ENCODE results near the gene SORL1.

Gene SORL1

DNA sequence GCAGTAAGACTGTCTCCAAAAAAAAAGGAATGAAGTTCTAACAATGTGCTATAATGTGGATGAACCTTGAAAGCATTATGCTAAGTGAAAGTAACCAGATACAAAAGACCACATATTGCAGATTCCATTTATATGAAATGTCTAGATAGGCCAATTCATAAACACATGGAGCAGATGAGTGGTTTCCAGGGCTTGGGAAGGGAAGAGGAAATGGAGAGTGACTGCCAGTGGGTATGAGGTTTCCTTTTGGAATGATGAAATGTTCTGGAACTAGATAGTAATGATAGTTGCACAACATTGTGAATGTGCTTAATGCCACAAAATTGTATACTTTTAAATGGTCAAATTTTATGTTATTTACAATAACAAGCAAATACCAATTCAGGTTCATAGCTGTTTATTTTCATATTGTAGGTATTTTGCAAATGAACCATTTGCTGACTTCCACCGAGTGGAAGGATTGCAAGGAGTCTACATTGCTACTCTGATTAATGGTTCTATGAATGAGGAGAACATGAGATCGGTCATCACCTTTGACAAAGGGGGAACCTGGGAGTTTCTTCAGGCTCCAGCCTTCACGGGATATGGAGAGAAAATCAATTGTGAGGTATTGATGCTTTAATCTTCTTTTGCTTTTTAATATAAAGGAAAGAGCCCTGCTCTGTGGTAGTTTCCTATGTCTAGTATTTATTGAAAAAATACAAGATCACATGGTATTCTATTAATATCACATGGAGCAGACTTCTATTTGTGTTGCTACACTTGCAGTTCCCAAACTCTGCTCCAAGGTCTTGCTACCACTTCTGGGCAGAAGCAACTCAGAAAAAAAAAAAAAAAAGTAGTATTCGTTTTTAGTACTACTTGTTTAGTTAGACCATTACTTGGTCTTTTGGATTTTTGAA is 68.4 kb downstream of the SORL1 start:
- no peak for DNase-seq
- no peaks in the 10 kb centered on the region for H3K9me3 Mint-ChIP-seq
- H3K4me1 Mint-ChIP-seq (ENCODE audit: low read depth in 2 of 2) = peaks cover 24 to 34% of the 10 kb centered on the region in 2 donors
- peak overlapping the region; percentile 24 to 76 for H3K27ac Mint-ChIP-seq
- H3K4me3 Mint-ChIP-seq = no peak overlapping the region
- peaks cover 81% of the 10 kb centered on the region for H3K36me3 Mint-ChIP-seq (ENCODE audit: insufficient read depth)
- no peaks in the 10 kb centered on the region for H3K27me3 Mint-ChIP-seq
- no peak for ATAC-seq (replicated peaks)

DNA sequence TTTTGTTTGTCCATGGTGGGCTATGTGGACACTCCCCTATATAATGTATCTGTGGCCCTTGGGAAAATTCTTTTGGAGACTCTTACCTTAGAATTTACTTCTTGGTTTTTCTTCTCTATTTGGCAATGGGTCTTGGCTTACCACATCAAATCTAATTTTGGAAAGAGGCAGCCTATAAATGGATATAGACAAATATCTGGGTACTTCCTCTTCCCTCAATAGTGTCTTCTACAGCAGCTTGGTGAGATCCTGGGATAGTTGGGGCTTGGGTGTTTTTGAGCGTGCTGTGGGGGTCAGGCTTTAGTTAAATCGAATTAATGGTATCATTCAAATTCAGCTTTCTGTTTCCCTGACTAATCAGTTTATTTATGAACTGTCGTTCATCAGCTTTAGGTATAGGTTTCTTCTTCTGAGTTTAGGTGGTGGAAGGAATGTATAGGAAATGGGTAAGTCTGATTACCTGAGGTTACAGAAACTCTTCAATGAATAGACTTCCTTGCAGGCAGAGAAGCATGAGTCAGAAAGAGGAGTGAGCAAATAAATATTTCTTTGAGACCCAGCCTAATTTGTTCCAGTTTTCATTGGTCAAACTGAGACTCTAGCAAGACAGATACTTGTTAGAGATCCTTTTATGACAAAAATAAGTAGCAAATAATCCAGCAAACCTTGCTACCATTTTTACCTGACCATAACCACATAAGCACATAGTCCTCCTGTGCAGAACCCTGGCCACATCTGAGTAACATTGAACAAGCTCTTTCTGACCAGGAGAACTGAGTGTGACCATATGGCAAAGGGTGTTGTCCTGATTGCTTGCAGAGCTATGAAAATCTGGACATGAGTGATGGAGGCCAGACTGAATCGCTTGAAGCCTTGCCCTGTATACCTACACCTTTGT is 69.3 kb downstream of the SORL1 start:
- DNase-seq (no peak), ATAC-seq (replicated peaks) (no peak)
- Mint-ChIP-seq H3K36me3 (ENCODE audit: insufficient read depth) (peaks cover 82% of the 10 kb centered on the region), H3K4me3 (no peak overlapping the region), H3K9me3 (no peaks in the 10 kb centered on the region), H3K27me3 (no peaks in the 10 kb centered on the region), H3K27ac (peak overlapping the region; percentile 76 to 86), H3K4me1 (ENCODE audit: low read depth in 2 of 2) (peaks cover 20 to 34% of the 10 kb centered on the region in 2 donors)

GRCh38 chr11:121522043-121522941 is 70.2 kb downstream of the SORL1 start:
- peak overlapping the region; percentile 76 to 86 for H3K27ac Mint-ChIP-seq
- no peak overlapping the region for H3K4me3 Mint-ChIP-seq
- DNase-seq (no peak), ATAC-seq (replicated peaks) (no peak)
- no peaks in the 10 kb centered on the region for H3K9me3 Mint-ChIP-seq
- peaks cover 74% of the 10 kb centered on the region for H3K36me3 Mint-ChIP-seq (ENCODE audit: insufficient read depth)
- H3K27me3 Mint-ChIP-seq = no peaks in the 10 kb centered on the region
- H3K4me1 Mint-ChIP-seq (ENCODE audit: low read depth in 2 of 2) = peaks cover 20 to 35% of the 10 kb centered on the region in 2 donors

GRCh38 chr11:121523581-121524232 is 71.6 kb downstream of the SORL1 start:
- no peak overlapping the region for H3K4me3 Mint-ChIP-seq
- DNase-seq (no peak), ATAC-seq (replicated peaks) (no peak)
- peak overlapping the region; percentile 41 to 62 for H3K27ac Mint-ChIP-seq
- peaks cover 68% of the 10 kb centered on the region for H3K36me3 Mint-ChIP-seq (ENCODE audit: insufficient read depth)
- no peaks in the 10 kb centered on the region for H3K9me3 Mint-ChIP-seq
- no peaks in the 10 kb centered on the region for H3K27me3 Mint-ChIP-seq
- H3K4me1 Mint-ChIP-seq (ENCODE audit: low read depth in 2 of 2) = peaks cover 14 to 37% of the 10 kb centered on the region in 2 donors

- Mint-ChIP-seq H3K9me3 (no peaks in the 10 kb centered on the region), H3K27me3 (no peaks in the 10 kb centered on the region), H3K4me1 (ENCODE audit: low read depth in 2 of 2) (peaks cover 14 to 40% of the 10 kb centered on the region in 2 donors), H3K4me3 (no peak overlapping the region), H3K36me3 (ENCODE audit: insufficient read depth) (peaks cover 68% of the 10 kb centered on the region), H3K27ac (peak overlapping the region; percentile 41 to 62)
- DNase-seq = no peak
- no peak for ATAC-seq (replicated peaks)
Observed at GRCh38 chr11:121524233-121524631, 72.1 kb downstream of the SORL1 start.

DNA sequence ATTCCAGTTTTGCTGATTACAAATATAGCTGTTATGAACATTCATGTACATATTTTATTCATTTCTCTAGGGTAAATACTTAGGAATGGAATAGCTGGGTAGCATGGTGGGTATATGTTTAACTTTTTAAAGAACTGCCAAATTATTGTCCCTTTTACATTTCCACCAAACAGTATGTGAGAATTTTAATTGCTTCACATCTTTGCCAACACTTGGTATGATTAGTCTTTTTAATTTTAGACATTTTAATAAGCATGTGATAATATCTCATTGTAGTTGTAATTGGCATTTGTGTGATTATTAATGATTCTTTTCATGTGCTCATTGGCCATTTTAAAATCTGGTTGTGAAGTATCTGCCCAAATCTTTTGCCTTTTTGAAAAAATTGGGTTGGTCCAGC is 73.3 kb downstream of the SORL1 start:
- no peak overlapping the region for H3K4me3 Mint-ChIP-seq
- no peak overlapping the region for H3K27ac Mint-ChIP-seq
- H3K36me3 Mint-ChIP-seq (ENCODE audit: insufficient read depth) = peaks cover 68% of the 10 kb centered on the region
- peaks cover 2 to 7% of the 10 kb centered on the region in 2 donors for H3K9me3 Mint-ChIP-seq
- no peak for ATAC-seq (replicated peaks)
- H3K27me3 Mint-ChIP-seq = no peaks in the 10 kb centered on the region
- DNase-seq = no peak
- peaks cover 11 to 36% of the 10 kb centered on the region in 2 donors for H3K4me1 Mint-ChIP-seq (ENCODE audit: low read depth in 2 of 2)

DNA sequence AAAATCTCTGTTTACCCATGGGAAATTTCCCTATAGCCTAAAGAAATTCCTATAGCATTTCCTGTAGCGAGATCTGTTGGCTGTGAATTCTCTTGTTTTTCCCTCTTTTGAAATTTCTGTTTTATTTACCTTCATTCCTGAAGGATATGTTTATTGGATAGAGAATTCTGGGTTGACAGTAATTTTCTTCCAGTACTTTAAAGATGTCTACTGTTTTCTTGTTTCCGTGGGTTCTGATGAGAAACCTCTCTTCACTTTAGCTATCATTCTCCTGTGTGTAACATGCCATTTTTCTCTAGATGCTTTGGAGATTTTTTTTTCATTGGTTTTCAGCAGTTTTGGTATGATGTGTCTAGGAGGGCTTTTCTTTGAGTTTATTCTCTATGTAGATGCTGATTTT is 78.1 kb downstream of the SORL1 start:
- peak overlapping the region in 1 of 2 donors; percentile 30 for H3K4me3 Mint-ChIP-seq
- H3K9me3 Mint-ChIP-seq = peaks cover 3 to 8% of the 10 kb centered on the region in 2 donors
- peaks cover 13 to 25% of the 10 kb centered on the region in 2 donors for H3K4me1 Mint-ChIP-seq (ENCODE audit: low read depth in 2 of 2)
- no peaks in the 10 kb centered on the region for H3K27me3 Mint-ChIP-seq
- DNase-seq (no peak), ATAC-seq (replicated peaks) (no peak)
- H3K36me3 Mint-ChIP-seq (ENCODE audit: insufficient read depth) = peaks cover 69% of the 10 kb centered on the region
- peak overlapping the region in 1 of 2 donors; percentile 59 for H3K27ac Mint-ChIP-seq

DNA sequence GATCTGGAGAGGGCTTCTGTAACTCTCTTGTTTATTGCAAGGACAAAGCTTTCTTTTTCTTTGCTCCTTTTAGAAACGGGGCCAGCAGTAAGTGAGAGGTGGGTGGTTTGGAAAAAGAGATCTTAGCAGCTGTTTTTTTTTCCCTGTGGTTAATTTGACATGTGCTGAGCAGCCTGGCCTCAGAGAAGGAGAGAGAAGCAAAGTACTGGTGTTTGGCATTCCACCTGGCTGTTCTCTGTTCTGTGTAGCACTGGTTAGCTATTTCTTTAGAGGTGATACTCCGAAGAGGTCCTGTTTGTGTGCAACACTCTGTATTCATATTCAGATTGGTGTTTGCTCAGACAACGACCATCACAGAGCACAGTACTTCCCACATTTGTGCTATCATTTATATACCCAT is 81.5 kb downstream of the SORL1 start:
- no peak for ATAC-seq (replicated peaks)
- peaks cover 80% of the 10 kb centered on the region for H3K36me3 Mint-ChIP-seq (ENCODE audit: insufficient read depth)
- no peak for DNase-seq
- no peak overlapping the region for H3K4me3 Mint-ChIP-seq
- peaks cover 3 to 8% of the 10 kb centered on the region in 2 donors for H3K9me3 Mint-ChIP-seq
- H3K27ac Mint-ChIP-seq = peak overlapping the region; percentile 49 to 82
- H3K27me3 Mint-ChIP-seq = no peaks in the 10 kb centered on the region
- H3K4me1 Mint-ChIP-seq (ENCODE audit: low read depth in 2 of 2) = peaks cover 20 to 25% of the 10 kb centered on the region in 2 donors

DNA sequence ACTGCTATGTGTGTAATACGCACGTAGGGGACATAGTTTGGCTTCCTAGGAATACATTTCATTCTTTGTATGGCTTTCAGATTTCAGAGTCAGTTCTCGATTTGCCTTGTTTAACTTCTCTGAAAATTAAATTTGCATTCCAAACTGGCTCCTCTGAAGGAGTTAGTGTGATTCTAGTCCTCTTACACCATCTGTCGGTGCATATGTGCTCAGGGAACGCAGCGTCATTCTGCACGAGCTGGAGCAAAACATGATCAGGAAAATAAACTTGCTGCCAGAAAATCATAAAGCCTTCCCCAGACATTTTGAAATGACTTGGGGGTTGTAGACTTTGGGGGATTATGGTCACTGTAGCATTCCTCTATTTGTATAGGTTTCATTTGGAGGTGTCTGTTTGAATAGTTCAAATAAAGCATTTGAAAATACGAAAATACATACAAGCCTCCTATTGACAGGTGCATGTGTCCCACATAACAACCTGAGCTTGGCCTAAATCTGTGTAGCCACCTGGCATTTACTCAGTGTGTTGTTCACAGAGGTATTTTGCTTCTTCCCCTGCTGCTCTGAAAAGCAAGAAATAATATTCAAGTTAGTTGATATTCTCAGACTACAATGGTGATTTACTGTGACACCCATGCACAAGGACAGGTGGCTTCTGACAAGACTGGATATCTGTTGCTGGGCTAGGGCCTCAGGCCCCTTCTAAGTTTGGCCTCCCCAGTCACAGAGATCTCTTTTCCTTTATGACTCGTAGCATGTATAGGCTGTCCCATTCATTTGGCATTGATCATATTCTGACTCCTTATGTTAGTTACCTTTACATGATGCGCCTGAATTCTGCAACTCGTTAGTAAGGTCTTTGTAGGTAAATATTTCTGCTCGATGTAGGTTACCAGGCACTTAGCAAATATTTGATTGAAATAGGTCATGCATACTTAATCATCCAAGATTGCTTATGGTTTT is 82.3 kb downstream of the SORL1 start:
- Mint-ChIP-seq H3K4me3 (no peak overlapping the region), H3K36me3 (ENCODE audit: insufficient read depth) (peaks cover 77% of the 10 kb centered on the region), H3K27me3 (no peaks in the 10 kb centered on the region), H3K9me3 (peaks cover 3 to 8% of the 10 kb centered on the region in 2 donors), H3K4me1 (ENCODE audit: low read depth in 2 of 2) (peaks cover 21 to 23% of the 10 kb centered on the region in 2 donors), H3K27ac (peak overlapping the region; percentile 22 to 82)
- ATAC-seq (replicated peaks) (no peak), DNase-seq (no peak)

- DNase-seq (no peak), ATAC-seq (replicated peaks) (no peak)
- H3K27ac Mint-ChIP-seq = peak overlapping the region; percentile 22 to 23
- no peak overlapping the region for H3K4me3 Mint-ChIP-seq
- H3K4me1 Mint-ChIP-seq (ENCODE audit: low read depth in 2 of 2) = peaks cover 23 to 26% of the 10 kb centered on the region in 2 donors
- H3K27me3 Mint-ChIP-seq = no peaks in the 10 kb centered on the region
- peaks cover 77% of the 10 kb centered on the region for H3K36me3 Mint-ChIP-seq (ENCODE audit: insufficient read depth)
- H3K9me3 Mint-ChIP-seq = peaks cover 2% of the 10 kb centered on the region in 2 donors
Observed at GRCh38 chr11:121535129-121535796, 83.1 kb downstream of the SORL1 start.

DNA sequence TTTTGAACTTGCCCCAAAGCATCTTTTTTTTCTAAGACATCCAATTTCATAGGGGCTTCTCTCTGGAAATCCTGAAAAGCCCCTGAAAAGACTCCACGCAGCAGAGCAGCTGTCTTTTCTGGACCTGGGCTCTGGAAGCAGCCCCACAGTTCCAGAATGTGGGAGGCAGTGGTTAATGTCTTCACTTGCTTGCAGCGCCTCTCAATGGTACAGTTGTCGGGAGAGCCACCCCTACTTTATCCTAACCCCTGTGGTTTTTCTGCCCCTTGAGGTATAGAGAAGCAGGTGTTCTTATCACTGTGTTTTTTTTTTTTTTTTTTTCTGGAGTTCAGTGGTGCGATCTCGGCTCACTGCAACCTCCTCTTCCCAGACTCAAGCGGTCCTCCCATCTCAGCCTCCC is 84.0 kb downstream of the SORL1 start:
- Mint-ChIP-seq H3K27me3 (no peaks in the 10 kb centered on the region), H3K27ac (peak overlapping the region; percentile 22 to 23), H3K4me3 (no peak overlapping the region), H3K4me1 (ENCODE audit: low read depth in 2 of 2) (peaks cover 23 to 27% of the 10 kb centered on the region in 2 donors), H3K9me3 (no peaks in the 10 kb centered on the region), H3K36me3 (ENCODE audit: insufficient read depth) (peaks cover 73% of the 10 kb centered on the region)
- ATAC-seq (replicated peaks) = no peak
- no peak for DNase-seq
